Posterior vena cava (tissue), 2 donors: Measurements from ENCODE around the gene SDHAF2. TPM values are rescaled to one million over a fixed set of nuclear protein-coding genes. Genes with fewer than 3 reads are reported as not detected.
"Not testable (repeated sequence)": the region's sequence is repeated elsewhere in the genome, so short reads cannot be mapped to it uniquely, and the experiment has no call there.

Experiments
- DNase-seq: peaks from one replicate; pipeline ENCODE4 v3.0.0-alpha.2; 2020; ENCODE audit warnings: low spot score
- intact Hi-C, 2 donors: fragments of 100-400 bp; cut with DNase I; formaldehyde crosslinking; loops; one replicate each; pipeline versions ENCODE4 v1.14.1 to v1.14.2; 2022 to 2023
- total RNA-seq, 2 donors: library from RNA; stranded (reverse); fragmentation: NEBNext Ultra II Directional; extraction: Animal tissue kit (Norgen Biotek cat#: 25700); gene quantifications; one replicate each; pipeline ENCODE4 v1.2.1, GENCODE V29; 2021
- donor health status: DM: yes; HTN: yes; CAD: no.
- donor health status: DM: yes; HTN: yes; CAD: no.

Gene SDHAF2
- total RNA-seq, 2 donors from 2014 or later, result 23.4 to 24.9 TPM

DNA sequence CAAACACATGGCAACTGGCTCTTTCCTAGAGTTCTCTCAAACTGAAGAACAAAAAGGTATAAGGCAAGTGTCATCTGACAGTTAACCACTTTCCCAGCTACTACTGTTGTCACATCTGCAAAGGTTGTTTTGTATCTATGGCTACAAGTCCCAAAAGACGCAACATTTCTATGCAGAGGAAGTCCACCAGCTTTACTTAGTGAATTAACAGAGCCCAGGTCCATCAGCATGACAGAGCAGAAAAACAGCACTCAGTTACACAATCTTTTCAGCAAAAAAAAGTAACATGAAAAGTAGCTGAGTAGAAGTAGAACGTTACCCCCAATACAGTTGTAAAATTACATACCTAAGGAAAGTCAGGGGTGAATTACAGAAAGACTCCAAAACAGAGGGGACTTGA is 12.3 kb upstream of the SDHAF2 start:
- DNase-seq, result no peak
- intact Hi-C loops, result no loop called here

DNA sequence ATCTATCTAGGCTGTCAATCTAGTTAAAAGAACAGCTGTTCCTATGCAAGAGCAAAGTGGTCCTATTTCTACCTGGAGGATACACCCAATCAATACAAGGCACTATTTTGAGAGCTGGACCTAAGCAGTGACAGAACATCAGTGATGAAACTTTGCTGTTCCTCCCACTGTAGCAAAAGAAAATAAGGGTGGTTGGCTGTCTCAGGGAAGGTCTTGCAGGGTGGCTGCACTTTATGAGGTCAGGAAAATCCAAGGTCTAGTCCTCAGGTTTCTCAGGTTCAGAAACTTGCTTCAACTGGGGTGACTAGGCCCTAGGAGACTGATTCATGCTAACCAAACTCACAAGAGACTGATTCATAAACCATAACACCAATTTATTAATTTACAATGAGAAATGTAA is 11.8 kb upstream of the SDHAF2 start:
- DNase-seq, result no peak
- intact Hi-C loops, result no loop called here

DNA sequence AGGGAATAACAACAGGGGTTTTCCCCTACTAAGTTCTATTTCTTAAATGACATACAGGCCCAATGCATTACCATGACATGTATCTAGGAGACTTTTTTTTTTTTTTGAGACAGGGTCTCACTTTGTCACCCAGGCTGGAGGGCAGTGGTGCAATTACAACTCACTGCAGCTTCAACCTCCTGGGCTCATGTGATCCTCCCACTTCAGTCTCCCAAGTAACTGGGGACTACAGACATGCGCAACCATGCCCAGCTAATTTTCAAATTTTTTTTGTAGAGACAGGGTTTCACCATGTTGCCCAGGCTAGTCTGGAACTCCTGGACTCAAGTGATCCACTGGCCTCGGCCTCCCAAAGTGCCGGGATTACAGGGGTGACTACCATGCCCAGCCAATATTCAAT is 7.7 kb upstream of the SDHAF2 start:
- intact Hi-C loops, result no loop called here
- no peak for DNase-seq

DNA sequence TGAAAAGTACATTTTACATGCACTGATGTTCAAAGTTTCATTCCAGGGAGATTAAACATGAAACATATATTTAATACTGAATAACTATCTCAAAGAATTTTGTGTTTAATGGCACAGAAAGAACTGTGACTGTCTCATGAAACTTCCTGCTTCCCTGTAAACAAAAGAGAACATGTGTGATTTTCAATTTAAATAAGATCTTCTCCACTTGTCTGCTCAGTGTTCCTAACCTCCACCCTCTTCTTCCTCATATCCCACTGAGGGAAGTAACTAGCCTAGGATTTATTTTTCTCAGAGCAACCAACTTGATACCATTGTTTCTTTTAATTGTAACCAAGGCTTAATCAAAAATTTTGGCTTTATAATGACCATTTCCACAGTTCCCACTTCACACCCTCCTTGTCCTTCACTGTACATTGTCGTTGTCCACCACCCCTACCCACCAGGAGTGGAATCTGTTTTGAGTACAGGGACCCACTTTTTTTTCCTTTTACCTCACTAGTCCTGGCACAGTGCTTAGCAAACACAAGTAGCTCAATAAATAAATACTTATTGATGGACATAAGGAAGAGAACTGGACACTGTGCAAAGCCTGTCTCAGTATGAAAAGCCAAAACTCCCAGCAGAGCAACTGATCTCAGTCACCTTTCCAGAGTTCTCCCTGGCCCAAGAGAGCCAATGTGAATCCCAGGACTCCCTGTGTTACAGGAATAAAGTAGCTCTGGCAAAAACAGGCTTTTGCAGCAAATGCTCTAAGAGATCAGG is 4.4 kb upstream of the SDHAF2 start:
- intact Hi-C loops, result no loop called here

DNA sequence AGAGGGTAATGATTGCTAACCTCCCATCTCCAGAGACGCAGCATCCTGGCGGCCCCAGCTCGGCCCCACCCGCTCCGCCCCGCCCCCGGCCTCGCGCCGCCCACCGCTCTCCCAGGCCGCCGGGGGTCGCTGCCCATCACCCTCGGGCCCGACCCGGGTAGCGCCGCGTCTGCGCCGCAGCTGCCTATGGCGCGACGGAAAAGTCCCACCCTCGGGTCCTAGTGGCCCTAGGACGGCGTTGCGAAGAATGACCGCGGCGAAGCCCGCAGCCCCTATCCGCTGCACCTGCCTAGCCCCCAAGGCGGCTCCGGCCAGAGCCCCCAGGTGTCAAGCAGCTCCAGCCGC is 606 bp upstream of the SDHAF2 start:
- intact Hi-C loops, result no loop called here
- DNase-seq, result peak; percentile 87

More for the DNA sequence above, 4.4 kb upstream of the SDHAF2 start:
- no peak for DNase-seq

DNA sequence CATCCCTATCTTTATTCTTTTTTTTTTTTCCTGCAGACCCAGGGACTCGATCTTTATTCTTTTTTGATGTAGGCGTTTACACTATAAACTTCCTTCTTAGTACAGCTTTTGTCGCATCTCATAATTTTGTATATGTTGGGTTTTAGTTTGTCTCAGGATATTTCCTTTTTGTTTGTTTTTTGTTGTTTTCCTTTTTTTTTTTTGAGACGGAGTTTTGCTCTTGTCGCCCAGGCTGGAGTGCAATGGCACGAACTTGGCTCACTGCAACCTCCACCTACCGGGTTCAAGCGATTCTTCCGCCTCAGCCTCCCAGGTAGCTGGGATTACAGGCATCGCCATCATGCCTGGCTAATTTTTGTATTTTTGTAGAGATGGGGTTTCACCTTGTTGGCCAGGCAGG is 915 bp downstream of the SDHAF2 start:
- DNase-seq, intact Hi-C loops: not testable (repeated sequence)

DNA sequence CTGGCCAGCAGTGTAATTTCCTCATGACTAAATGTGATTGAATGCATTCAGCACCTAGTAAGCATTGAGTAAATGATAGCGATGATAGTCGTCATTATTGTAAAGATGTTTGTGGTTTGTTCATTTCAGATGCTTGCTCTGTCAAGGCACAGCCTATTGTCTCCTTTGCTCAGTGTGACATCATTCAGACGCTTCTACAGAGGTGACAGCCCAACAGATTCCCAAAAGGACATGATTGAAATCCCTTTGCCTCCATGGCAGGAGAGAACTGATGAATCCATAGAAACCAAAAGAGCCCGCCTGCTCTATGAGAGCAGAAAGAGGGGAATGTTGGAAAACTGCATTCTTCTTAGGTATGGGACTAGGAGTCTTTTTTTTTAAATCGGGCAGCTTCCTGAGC is 7.6 kb downstream of the SDHAF2 start:
- DNase-seq, result no peak
- intact Hi-C loops, result no loop called here

DNA sequence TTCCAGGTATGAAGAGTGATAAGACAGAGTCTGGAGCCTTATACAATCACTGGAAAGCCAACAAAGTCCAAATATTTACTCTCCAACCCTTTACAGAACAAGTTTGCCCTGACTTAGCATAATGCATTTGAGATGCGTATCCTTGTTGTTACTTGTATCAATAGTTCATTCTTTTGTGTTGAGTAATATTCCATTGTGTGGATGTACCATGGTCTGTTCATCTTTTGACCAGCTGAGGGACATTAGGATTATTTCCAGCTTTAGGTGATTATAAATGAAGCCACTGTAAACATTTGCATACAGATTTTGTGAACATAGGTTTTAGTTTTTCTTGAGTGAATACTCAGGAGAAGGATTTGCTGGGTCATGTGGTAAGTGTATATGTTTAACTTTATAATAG is 9.7 kb downstream of the SDHAF2 start:
- DNase-seq, result no peak
- intact Hi-C loops, result no loop called here

DNA sequence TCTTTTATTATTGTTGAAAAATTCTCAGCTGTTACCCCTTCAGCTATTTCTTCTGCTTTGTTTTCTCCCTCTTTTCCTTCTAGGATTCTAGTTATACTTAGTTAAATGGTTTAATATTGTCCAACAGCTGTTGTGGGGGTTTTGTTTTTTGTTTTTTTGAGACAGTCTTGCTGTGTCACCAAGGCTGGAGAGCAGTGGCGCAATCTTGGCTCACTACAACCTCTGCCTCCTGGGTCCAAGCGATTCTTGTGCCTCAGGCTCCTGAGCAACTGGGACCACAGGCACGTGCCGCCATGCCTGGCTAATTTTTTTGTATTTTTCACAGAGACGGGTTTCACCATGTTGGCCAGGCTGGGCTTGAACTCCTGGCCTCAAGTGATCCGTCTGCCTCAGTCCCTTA is 12.7 kb downstream of the SDHAF2 start:
- no peak for DNase-seq
- intact Hi-C loops, result no loop called here

DNA sequence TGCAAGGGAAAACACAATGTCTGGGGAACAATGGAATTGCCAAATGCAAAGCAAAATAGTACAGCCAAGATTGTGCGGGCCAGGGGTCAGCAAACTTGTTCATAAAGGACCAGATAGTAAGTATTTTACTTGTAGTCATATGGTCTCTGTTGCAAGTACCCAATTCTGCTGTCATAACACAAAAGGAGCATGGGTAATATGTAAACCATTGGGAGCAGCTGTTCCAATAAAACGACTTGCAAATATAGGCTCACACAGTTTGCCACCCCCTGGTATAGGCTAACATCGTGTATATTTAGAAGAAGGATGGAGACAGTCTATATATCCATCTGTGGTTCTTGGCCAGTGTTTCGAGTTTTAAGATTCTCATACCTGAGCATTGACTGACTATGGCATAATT is 15.6 kb downstream of the SDHAF2 start:
- DNase-seq, result no peak
- intact Hi-C loops, result loop anchor here in 1 of 2 donors (5.0 kb wide), 1 partner anchor 72 kb away; no protein-coding TSS in a partner anchor

DNA sequence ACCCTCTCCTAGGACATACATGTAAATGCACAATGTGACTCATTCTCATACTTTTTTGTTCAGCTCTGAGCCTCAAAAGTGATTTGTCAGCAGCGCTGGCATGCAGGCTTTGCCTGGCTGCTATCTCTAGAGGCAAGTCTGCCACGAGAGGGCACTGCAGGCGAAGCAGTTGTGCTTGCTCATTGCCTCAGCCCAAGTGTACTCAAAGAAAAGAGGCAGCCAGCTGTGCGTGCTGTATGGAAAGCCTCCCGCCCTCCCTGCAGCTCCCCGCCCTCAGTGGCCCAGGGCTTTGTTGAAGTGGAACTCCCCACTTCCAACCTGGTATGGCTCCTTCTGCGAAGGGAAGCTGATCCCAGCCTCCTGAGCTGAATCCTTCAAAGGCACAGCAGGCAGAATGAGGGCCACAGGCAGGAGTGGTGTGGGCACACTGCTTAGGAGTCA is 16.3 kb downstream of the SDHAF2 start:
- peak; percentile 98 for DNase-seq
- intact Hi-C loops, result loop anchor here in 1 of 2 donors (5.0 kb wide), 1 partner anchor 71 kb away; no protein-coding TSS in a partner anchor

DNA sequence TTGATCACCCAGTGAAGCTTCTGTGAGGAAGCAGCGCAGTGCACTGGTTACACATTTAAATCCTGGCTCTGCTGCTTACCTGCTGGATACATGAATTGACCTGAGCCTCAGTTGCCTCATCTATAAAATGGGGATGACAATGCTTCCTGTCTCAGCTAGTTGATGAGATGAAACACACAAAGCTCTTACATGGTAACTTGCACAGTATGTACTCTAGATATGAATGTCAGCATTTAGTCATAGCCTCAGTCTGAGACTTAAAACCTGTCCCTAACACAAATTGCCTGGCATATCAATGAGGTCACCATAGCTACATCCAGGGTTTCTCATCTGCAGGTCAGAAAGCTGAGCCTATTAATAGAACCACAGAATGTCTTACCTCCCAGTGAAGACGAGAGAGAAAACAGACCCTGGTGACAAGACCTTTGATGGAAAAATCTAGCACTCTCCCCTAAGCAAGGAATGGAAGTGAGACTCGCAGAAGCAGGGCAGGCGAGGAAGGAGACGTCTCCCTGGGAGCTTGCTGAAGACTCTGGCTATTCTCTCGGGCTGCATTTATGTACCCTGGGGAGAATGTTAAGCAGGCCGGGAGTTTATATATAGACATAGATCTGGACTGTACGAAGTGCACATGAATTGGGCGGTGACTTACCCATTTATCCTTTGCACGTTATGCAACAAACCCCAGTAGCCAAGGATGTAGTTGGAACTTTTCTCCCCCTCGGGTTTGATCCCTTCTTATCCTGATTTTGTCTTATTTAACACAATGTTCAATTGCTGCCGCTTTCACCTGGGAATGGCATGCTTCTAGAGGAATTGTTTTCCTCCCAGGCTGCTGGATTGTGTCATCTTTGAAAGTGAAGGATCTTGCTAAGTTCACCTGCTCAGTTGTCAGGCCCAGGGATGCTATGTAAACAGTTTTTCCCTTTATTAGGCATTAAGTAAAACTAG is 18.0 kb downstream of the SDHAF2 start:
- DNase-seq, result no peak
- intact Hi-C loops, result loop anchor here (2.0 to 5.0 kb wide), 2 partner anchors 69 kb away; no protein-coding TSS in a partner anchor

DNA sequence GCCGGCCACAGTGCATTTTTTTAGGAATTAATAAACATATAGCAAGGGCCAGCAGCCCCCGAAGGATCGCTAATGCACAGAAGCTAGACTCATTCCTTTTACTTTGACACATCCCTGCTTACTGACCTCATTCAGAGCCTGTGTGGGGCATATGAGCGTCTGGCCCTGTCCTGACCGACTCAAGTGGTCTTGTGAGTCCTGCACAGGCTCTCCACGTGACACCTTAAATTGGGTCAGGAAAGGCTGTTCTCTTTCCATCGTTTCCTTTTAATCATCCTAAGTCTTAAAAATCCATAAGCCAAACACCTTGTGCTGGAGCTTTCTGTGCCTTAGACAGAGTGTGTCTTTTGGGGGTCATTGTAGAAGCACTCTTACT is 18.6 kb downstream of the SDHAF2 start:
- intact Hi-C loops, result loop anchor here (2.0 to 5.0 kb wide), 2 partner anchors 68 to 69 kb away; no protein-coding TSS in a partner anchor
- no peak for DNase-seq

DNA sequence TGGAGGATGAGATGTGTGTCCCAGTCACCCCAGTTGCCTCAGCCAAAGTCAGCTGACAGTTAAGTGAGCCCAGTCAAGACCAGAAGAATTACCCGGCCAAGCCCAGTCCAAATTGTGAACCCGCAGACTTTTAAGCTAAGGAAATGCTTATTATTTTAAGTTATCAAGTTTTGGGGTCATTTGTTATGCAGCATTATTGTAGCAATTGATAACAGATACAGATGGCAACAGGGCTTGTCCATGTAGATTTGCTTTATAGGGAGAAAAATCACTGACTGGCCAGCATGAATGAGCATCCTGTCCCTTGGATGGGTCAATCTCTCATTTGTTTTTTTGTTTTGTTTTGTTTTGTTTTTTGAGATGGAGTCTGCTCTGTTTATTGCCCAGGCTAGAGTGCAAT is 22.9 kb downstream of the SDHAF2 start:
- DNase-seq, result peak; percentile 53
- intact Hi-C loops, result no loop called here

DNA sequence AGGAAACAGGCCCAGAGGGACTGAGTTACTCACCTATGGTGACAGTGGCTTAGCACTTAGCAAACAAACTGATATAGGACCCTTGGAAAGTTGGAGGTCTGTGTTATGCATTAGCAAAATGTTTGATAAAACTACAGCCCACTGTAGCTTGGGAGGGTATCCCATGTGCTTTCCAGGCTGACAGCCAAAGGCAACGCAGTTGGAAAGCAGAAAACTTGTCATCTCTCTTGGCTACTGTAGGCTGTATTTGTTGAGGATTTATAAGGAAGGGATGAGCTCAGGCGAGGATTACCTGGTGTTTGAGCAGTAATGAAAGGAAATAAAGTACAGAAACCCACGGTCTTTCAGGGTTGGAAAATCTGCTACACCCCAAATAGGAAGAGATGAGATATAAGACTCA is 23.8 kb downstream of the SDHAF2 start:
- peak; percentile 36 for DNase-seq
- intact Hi-C loops, result no loop called here

DNA sequence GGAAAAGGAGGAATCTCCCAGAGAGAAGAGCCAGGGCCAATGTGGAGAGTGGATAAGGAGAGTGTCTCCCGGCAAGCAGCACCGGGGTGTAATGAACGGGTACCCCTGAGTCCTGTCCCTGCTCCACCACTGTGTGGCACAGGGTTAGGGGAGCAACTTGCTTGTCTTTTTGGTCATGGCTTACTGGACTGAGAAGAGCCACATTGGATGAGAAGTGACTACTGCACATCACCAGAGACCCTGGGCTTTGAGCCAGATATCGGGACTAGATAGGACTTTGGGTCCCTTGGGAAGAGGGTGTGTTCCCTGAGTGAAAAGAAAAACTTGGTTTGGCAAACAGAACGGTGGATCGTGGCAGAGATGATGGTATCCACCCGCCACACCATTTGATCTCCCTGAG is 24.6 kb downstream of the SDHAF2 start:
- intact Hi-C loops, result no loop called here
- no peak for DNase-seq

DNA sequence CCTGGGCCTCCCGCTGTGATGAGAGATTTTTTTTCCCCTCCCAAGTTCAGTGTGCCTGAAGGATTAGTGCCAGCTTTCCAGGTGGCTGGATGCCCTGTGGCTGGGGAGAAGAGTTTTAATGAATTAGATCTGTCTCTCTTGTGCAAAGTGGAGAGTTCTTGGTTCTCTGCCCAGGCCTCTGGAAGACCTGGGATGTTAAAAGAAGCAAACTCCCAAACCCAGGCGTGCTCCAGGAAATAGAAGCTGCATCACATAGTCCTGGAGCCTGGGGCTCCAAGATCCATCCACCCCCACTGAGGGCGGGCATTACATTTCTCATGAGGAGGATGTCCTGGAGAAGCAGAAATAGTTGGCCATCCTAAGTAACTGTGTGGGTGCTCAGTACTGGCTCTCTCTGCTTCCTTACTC is 30.6 kb downstream of the SDHAF2 start:
- DNase-seq, result no peak
- intact Hi-C loops, result no loop called here

DNA sequence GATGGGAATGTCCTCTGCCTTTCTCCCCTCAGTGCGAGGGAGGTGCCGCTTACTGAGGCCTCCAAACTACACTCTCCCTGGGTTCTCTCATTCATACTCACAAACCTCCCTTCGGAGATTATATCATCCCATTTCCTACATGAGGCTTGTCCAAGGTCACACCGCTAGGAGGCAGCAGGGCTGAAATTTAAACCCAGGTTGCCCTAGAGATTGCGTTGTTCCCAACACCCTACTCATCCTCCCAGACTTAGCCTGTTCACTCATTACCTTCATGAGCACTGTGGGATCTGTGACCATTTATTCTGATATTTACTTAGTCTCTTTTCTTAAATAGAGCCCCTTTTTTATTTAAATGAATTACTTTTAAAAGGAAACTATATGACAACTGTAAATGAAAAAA is 31.1 kb downstream of the SDHAF2 start:
- DNase-seq, result no peak
- intact Hi-C loops, result no loop called here

DNA sequence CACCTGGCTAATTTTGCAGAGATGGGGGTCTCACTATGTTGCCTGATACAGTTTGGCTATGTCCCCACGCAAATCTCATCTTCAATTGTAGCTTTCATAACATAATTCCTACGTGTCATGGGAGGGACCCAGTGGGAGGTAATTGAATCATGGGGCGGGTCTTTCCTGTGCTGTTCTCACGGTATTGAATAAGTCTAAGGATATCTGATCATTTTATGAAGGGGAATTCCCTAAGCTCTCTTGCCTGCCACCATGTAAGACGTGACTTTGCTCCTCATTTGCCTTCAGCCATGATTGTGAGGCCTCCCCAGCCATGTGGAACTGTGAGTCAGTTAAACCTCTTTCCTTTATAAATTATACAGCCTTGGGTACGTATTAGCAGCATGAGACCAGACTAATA is 37.7 kb downstream of the SDHAF2 start:
- intact Hi-C loops, DNase-seq: not testable (repeated sequence)

DNA sequence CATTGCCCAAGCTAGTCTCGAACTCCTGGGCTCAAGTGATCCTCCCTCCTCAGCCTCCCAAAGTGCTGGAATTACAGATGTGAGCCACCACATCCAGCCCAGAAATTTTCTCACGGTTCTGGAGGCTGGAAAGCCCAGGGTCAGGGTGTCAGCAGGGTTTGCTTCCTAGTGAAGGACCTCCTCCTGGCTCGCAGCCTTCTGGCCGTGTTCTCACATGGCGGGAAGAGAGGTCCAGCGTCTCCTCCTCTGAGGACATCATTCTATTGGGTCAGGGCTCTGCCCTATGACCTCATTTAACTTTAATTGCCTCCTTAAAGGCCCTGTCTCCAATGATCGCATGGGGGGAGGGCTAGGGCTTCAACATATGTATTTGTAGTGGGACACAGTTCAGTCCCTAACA is 38.1 kb downstream of the SDHAF2 start:
- DNase-seq, result no peak
- intact Hi-C loops, result no loop called here
